Stimulated activated CD4-positive, alpha-beta T cell treated with anti-CD3 and anti-CD28 coated beads, Interleukin-4, amount 100 ng/mL, for 4 hours (primary cell): ENCODE results near the gene QSOX2.

Experiments used
- DNase-seq, 2 experiments: peaks; one replicate each; pipeline ENCODE4 v3.0.0-alpha.2; 2020

Gene QSOX2

DNA sequence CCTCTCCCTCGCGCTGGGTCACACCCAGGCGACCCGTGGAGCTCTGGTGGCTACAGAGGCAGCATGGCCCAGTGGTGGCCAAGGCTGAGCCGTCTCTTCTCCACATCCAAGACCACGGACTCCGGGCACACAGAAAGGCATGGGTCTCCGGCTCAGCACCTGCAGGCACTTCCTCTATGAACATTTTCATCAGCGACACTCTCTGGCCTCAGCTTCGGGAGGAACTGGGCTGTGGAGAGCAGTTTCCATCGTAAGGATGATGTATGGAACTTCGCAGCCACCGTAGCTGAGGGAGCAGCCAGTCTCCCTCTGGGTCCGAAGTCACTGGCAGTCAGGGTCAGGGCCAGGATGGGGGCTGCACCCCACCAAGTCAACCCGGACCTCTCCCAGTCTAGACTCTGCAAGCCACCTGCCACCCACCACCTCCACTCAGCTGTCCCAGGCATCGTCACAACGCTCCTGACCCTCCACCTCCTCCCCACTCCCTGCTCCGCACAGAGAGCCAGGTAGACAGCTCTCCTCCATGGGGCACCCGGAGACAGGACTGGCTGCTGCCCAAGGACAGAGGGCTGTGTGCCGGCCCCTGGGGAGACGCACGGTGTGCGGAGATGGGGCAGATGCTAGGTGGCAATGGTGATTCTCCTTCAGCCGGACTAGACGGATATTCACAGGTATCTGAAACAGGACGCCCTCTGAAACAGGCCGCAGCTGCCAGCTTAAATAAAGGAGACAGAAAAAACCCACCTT lies 9.7 kb downstream of the QSOX2 start:
- no peak for DNase-seq

DNA sequence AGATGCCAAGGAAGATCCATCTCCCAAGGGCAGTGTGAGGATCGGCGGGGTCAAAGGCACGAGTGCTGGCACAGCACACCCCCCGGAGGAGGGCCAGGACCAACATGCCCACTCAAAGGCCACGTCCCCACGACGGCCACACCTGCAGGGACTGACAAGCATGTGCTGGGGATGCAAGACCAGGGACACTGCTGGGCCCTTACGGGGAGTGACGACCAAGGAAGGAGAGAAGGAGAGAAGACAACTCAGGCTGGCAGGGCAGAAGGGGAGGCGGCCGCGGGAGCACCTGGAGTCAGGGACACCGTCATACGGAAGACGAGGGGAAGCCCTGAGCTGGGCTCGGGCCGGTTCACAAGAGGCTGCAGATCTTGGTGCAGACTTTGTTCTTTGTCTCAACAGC lies 10.4 kb downstream of the QSOX2 start:
- DNase-seq = no peak

DNA sequence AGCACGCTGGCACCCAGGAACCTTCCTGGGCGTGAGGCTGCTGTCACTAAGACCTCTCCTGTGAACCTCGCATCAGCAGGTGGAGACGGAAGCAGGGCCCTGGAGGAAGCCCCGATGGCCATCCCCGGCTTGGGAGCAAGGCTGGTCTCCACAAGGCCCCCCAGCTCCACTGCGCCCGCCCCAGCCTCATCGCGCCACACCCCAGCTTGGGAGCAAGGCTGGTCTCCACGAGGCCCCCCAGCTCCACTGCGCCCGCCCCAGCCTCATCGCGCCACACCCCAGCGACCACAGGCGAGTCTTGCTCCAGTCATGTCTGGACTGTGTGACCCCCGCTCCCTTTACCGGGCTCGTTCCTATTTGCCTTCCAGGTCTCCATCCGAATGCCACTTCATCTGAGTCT lies 11.0 kb downstream of the QSOX2 start:
- no peak for DNase-seq

DNA sequence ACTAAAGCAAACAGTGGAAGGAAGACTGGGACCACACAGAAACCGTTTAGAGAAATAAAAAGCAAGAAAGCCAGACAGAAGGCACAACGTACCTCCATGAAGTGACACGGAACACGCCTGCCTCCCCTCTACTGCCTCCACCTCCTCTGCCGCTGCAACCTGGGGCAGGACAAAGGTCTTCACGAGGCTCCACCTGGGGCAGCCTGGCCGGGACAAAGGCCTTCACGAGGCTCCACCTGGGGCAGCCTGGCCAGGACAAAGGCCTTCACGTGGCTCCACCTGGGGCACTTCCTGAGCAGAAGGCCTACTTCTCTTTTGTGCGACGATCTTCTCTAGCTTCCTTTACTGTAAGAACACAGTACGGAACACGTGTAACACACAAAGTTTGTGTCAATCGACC lies 11.7 kb downstream of the QSOX2 start:
- no peak for DNase-seq

DNA sequence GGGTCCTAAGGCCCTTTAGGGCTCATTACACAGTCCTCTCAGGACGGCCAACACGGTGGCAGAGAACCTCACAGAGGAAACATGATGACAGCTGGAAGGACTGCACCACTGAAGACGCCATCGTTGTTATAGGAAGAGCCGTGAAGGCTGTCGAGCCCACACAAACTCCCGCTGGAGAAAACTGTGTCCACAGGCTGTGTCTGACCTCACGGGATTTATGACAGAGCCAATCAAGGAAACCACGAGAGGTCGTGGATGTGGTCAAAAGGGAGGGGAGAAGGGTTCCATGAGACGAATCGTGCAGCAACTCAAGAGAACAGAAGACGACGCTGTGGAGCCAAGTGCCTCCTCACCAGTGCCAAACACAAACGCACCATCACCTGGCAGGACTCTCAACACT lies 12.2 kb downstream of the QSOX2 start:
- no peak for DNase-seq

DNA sequence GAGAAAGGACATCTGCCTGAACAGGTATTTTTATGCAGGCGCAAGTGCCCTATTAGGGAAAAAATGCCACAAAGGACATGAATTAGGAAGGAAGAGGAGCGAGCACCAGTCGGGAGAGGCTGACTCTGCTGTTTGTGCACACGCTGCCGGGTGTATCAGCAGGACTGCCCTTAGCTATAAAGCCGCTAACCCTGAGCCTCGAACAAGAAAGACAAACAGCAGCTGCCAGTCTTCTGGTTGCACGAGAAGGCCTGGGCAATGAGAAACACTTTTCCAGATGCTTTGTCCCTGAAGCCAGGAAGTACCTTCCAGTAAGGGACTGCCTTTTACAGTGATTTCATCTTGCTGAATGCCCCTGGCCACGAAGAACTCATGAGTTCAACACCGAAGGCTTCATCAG lies 12.6 kb downstream of the QSOX2 start:
- no peak for DNase-seq

DNA sequence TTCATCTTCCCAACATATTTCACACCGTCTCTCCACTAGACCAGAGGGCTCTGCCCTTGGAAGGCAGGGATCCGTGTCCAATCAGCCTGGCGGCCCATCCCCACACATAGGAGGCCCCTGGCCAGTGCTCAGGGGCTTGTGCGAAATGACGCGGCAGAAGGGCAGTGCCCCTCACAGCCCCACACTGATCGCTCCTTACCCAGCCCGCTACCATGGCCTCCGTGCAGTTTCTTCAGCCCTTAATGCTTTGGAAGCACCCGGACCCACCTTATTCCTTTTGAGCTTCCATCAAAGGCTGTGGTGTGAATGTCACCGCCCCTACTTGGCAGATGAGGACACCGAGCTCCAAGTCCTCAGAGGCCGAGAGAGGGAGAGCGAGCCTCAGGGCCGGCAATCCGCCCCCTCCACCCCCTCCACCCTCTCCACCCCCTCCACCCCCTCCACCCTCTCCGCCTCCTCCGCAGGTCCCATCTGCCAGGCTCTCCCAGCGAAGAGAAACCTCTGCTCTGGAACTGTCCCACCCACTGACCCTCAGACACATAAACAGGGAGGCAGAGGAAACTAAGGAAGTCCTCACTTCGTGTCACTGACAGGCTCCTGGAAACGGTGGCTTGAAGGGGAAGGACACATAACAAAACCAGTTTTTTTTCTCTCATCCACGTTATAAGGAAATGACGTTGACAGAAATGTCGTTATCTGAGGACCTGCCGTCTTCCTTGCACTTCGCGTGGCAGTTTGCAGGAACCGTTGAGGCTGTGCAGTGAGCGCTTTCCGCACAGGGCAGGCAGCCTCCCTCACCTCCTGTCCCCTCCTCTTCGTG lies 13.9 kb downstream of the QSOX2 start:
- no peak for DNase-seq

DNA sequence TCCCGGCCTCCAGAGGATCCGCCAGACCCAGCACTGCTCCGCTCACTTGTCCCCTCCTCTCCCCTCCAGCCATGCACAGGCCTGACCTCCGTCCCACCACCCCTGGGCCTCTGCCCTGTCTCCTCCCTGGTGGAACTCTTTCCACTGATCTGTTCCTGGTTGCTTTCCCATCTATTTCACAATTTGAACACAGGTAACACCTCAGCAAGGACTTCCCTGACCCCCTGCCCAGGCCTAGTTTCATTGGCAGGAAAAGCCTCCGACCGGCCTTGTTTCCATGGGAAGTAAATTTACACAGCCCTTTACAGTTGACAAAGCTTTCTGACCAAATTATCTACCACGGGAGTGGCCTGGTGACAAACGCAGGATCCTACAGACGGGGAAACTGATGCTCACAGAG lies 14.8 kb downstream of the QSOX2 start:
- no peak for DNase-seq

DNA sequence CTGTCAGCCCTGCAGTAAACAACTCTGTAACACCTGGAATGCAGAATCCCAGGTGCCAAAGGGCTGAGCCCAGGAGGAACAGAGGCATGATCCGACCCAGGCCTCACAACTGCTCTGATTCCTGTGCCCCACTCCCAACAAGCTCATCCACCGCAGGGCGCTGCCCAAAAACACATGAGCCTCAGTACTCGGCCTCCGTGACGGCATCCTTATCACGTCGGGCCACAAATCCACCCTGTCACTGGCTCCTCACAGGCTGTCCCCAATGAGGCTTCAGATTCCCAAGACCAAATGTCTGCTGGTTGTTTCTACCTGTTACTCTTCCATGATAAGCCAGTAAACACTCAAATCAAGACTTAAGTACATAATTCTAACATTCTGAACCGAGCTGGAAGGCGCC lies 15.2 kb downstream of the QSOX2 start:
- no peak for DNase-seq

DNA sequence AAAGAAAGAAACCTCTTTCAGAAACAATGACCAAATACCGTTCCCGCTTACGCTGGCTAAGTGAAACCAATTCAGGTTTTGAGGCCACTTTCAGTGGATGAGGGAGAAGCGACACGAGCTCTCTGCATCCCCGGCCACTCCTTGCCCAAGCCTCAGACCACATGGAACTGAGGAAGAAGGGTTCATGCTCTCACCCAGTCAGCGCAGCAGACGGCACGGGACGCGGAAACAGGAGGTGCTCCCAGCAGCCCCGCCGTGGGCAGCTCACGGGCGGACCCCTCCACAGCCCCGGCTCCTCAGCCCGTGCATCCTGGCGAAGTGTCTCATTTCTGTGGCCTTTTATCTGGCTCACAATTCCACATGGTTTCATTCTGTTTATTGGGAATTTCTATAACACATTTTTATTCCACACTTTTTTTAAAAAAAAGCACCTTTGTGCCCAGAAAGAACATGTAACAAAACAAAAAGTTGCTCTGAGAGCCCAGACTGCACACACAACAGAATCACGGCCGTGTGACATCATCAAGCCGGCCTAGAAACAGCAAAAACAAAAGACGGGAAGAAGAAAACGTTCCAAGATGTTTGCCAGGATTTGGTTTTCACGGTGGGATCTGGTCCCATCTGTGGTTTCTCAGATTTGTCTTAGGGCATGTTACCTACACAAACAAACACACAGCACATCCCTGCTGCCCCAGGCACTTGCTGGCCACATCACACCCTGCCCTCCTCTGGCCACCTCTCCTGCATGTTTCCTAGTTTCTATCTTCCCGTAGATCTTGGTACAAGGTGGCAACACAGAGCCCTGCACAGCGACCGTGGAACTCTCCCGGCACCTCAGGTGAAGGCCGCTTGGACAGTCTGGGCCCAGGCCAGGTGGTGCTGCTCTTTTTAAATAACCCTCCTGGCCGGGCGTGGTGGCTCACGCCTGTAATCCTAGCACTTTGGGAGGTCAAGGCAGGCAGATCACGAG lies 16.2 kb downstream of the QSOX2 start:
- DNase-seq = no peak

DNA sequence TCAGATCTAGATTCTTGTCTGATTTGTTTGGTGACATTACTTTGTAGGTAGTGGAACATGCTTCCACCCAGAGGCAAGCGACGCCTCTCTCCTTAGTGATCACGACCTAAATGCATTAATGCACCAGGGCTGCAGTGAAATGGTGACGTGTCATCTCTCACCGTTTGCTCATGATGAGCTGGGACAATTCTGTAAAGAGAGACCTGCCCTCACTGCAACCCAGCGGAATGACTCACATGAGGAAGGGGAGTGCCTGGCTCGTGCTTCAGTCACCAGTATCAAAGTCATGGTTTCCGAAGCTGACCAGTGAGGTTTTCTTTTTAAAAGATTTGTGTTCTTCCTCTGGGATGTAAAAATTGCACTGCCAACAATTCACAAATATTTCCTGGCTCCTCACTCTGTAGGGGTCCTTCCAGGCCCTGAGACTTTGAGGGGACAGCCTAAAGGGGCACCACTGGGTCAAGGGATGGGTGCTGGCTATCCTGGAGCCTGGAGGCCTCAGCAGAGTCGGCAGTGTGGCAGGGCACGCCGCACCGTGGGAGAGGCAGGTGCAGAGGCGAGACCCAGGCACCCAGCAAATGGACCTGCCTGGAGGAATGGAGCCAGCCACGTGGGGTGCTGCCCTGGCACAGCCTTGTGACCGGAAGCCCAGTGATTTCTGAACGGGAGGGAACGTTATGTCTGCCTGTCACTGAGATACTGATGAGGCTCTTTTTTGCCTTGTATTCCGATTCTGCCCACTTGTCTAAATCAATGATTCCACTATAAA lies 17.3 kb downstream of the QSOX2 start:
- peak in 1 of 2 experiments; percentile 29 for DNase-seq

DNA sequence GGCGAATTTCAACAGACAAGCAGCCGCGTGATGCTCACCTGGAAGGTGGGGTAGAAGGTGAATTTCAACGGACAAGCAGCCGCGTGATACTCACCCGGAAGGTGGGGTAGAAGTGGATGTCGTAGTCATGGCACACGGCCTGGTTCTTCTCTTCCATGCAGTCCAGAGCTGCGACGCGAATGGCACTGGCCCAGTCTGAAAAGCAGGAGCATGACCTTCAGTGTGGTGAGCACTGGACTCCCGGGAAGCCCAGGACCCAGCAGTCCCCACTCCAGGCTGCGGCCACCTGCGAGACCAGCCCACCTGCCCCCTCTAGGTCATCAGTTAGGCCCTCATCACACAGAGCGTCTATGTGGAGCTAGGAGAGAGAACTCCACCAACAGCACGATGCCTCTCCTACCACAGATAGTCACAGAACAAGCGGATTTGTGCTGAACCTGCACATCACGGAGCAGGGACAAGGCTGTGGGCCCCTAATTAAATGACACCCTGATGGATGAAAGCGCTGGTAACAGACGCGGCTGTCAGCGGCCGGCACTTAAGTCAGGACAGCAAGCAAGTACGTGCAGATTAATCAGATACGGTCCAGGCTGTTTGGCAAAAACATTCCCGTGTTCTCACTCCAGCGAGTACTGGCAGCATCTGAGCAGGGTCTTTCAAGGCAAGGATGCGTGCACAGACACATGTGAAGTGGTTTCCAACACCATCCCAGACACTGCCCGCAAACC lies 18.8 kb downstream of the QSOX2 start:
- DNase-seq = no peak

DNA sequence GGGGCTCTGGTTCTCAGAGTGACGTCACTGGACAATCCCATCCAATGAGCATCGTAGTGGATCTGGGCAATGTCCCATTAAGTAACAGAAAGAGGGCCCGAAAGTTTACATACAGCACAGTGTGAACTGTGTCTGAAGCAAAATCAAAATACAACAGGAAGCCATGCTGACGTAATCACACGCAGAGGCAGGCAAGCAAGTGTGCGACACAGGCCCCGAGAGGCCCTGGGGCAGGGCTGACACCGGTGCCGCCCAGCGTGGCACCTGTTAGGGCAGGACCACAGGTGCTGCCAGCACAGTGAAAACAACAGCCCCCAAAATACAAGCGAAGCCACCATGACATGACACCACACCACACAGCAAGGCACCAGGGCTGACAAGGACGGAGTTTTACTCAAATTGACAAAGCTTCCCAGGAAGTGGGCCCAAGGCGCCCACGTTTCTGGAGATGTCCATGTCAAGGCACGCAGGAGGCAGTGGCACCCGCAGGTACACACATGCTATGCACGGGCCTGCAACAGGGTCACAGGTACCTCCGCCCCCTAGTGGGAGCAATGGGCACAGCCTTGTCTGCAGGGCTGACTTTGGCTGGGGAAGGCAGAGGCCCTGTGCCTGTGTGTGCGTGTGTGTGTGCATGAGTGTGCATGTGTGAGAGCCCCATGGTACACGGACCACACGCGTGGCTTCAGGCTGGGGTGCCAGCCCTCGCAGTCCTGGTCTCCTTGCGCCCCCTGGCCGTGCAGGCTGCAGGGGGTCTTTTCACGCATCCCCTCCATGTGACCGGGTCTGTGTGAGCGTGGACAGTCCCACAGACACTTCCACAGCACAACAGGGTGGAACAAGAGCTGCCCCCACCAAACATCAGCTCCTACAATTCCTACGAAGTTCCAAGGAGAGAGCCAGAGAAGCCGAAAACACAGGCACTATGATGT lies 19.6 kb downstream of the QSOX2 start:
- peak; percentile 54 to 62 for DNase-seq

DNA sequence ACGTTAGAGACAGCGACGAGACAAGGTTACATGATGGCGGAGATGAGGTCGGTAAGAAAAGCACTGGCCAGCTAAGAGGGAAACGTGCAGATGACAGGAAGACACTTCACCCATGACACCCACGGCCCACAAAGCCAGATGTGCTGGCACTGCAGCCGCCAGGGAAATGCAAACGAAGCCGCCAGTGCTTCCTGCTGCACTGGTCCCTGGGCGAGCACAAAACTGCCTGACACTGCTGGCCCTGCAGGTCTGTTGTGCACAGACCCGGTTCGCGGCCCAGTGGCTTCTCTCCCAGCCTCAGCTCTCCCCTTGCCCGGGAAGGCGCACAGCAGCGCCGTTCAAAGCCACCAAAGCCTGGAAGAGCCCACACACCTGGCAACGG lies 20.3 kb downstream of the QSOX2 start:
- no peak for DNase-seq

DNA sequence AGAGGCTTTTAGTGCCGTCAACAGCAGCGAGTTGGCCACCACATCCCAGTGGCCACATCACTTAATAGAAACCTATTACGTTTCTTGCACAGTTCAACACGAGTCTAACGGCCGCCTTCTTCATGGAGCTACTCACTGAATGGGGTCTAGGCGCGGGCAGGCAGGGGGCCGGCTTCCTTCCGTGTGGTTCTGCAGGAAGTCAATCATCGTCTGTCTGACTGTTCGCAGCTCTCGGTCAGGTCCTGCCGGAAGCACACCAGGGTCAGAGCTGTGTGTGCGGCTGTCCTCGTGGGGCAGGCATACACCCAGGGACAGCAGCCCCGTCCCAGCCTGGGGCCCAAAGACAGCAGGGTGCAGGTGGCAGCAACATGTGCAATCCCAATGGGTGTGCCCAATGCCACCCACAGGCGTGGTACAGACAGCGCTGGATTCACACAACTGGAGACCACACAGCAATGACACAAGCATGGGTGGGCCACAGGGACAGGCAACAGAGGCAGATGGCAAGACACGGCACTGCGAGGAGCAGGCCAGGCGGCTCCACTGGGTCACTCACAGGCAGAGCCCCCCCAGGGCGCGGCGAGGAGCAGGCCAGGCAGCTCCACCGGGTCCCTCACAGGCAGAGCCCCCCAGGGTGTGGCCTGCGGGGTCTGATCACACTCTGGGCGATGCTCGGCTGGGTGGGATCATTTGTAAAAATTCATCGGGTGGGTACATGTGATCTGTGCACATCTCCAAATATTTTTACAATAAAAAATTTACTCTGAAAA lies 21.6 kb downstream of the QSOX2 start:
- no peak for DNase-seq

DNA sequence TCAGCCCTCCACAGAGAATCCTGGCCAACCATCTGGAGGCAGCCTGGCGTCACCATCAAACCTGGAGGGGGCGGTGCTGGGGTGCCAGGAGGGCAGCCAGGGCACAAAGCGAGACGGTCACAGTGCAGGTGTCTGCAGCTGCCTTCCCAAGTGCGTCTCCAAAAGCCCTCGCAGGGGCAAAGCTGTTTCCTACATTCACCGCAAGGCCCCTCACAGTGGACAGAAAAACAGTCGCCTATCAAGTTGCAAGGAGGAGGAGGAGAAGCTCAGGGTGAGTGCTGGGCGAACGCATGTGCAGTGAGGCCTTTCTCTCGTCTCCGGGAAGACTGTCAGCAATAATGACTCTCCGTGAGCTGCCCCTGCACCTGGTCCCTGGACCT lies 22.7 kb downstream of the QSOX2 start:
- no peak for DNase-seq

DNA sequence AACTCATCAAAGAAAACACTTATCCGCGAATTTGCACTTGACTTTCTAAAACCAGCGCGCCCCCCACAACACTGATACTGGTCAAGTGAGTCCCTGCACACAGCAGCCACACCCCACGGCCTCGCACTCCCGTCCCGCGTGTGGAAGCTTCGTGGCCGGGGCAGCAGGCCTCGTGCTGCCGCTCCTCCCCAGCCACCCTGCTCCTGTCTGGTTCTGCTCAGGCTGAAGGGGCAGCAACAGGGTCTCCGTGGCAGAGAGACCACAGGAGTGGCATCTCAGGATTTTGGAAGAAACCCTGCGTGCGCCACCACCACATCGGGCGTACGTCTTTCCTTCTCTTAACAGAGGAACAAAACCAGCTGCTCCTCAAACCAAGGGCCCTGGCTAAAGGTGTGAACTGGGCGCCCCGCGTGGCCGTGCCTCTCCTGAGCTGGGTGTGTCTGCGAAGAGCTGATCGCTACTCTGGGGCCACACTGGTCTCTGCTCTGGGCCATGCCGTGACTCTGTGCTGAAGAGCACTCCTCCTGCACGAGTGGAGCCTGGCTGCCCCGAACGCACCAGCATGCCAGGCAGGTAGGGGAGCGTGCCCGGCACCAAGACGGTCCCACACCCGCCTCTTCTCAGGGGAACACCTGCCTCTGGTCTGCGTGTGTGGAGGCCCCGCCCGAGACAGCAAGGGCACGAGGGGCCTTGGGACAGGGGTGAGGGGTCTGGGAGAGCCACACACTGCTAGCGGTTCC lies 23.3 kb downstream of the QSOX2 start:
- no peak for DNase-seq

DNA sequence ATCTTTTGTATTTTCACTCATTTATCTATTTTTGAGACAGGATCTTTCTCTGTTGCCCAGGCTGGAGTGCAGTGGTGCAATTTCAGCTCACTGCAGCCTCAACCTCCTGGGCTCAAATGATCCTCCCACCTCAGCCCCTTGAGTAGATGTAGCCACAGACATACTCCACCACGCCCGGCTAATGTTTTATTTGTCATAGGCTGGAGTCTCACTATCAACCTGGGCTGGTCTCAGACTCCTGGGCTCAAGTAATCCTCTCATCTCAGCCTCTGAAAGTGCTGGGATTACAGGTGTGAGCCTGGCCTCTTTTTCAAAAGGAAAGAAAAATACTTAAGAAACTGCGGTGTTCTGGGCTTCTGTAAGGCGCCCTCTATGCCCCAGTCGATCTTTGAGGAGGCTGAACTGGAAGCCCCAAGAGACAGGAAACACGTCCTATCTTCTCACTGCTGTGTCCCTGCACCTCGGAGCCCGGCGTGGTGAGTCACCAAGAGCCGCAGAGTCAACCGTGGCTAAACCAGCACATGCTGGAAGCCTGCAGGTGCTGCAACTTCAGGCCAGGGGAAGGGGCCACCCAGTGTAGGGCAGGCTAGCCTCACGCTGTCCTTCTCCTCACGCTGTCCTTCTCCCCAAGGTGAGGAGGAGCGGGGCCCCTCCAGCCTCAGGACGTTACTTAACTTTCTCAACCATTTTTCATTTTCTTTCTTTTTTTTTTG lies 25.4 kb downstream of the QSOX2 start:
- peak in 1 of 2 experiments; percentile 26 for DNase-seq
